Naive thymus-derived CD8-positive, alpha-beta T cell (primary cell): ENCODE data around the gene DDX21. TPM values are rescaled to one million over a fixed set of nuclear protein-coding genes. Genes with fewer than 3 reads are reported as not detected.
"Not testable (repeated sequence)": the region's sequence is repeated elsewhere in the genome, so short reads cannot be mapped to it uniquely, and the experiment has no call there.

ENCODE experiments used
- ATAC-seq, 2 donors: fragments of 150-1000 bp; cut with Tn5 transposase in 1 of 2; sonication (Bioruptor Pico), chemical (Tn5 transposase) in 1 of 2; 1 replicate in 1 of 2; 2 replicates in 1 of 2; pipeline ENCODE4 v1.10.0; 2021; ENCODE audit warnings: mild to moderate bottlenecking in 2 of 2, moderate library complexity in 2 of 2
- POLR2A ChIA-PET: fragments of 350-600 bp; sonication (Branson Sonifier 250); formaldehyde crosslinking; loops from one replicate; lab custom pipeline; 2021; ENCODE audit warnings: antibody characterized with exemption; lab: Charles Lee
- DNase-seq, 10 donors: peaks; one replicate each; pipeline versions ENCODE4 v3.0.0 to v3.0.0-alpha.2; 2020 to 2022
- H3K27ac Mint-ChIP-seq, 10 donors: one replicate each; pipeline ENCODE4 v1.8.0; 2020 to 2022; ENCODE audit warnings: mild to moderate bottlenecking in 10 of 10, mixed read lengths in 10 of 10, moderate library complexity in 4 of 10, inconsistent platforms in 1 of 10
- H3K27me3 Mint-ChIP-seq, 5 donors: one replicate each; pipeline ENCODE4 v1.8.0; 2021 to 2022; ENCODE audit warnings: mixed read lengths in 5 of 5
- H3K36me3 Mint-ChIP-seq, 3 donors: one replicate each; pipeline ENCODE4 v1.8.0; 2020 to 2022; ENCODE audit warnings: mixed read lengths in 3 of 3, mild to moderate bottlenecking in 2 of 3, inconsistent platforms in 1 of 3
- H3K4me1 Mint-ChIP-seq, 4 donors: one replicate each; pipeline ENCODE4 v1.8.0; 2021 to 2022; ENCODE audit warnings: mixed read lengths in 4 of 4
- H3K4me3 Mint-ChIP-seq, 10 donors: one replicate each; pipeline ENCODE4 v1.8.0; 2020 to 2022; ENCODE audit warnings: mild to moderate bottlenecking in 10 of 10, mixed read lengths in 10 of 10, moderate library complexity in 6 of 10, inconsistent platforms in 1 of 10
- H3K9me3 Mint-ChIP-seq, 9 donors: one replicate each; pipeline ENCODE4 v1.8.0; 2020 to 2022; ENCODE audit warnings: mixed read lengths in 9 of 9, mild to moderate bottlenecking in 3 of 9, inconsistent platforms in 1 of 9, moderate library complexity in 1 of 9
- polyA plus RNA-seq, 3 donors: library from polyadenylated mRNA; unstranded; fragments of 300-500 nt; fragmentation: Illumina TruSeq; gene quantifications; one replicate each; pipeline ENCODE4 v1.2.3, GENCODE V29; 2021
- total RNA-seq, 8 experiments: library from RNA in 2 of 8; stranded (reverse) in 2 of 8; gene quantifications; one replicate each; pipeline ENCODE4 v1.2.3 and lab custom pipeline; 2021 to 2026

The DDX21 gene
- total and polyA plus RNA-seq, 5 experiments from 2014 or later: 14.6 to 59.3 (median 19.1) TPM

- POLR2A ChIA-PET: interaction anchor here (0.6 to 1.6 kb wide), 6 partner anchors 11 to 104 kb away, joined by 3 to 11 read pairs (median 4); partner anchors contain the start of gene DDX21
- Mint-ChIP-seq H3K9me3 (no peaks in the 10 kb centered on the region), H3K27ac (peak within 1 kb of the TSS; percentile 87 to 99 (median 96)), H3K4me1 (peaks cover 22 to 61% (median 54%) of the 10 kb centered on the region in 4 donors), H3K4me3 (peak within 1 kb of the TSS; percentile 98 to 100 (median 99)), H3K27me3 (no peaks in the 10 kb centered on the region), H3K36me3 (peaks cover 0 to 18% (median 3%) of the 10 kb centered on the region in 3 donors)
- peak; percentile 80 to 84 for ATAC-seq
- peak; percentile 56 to 88 (median 82) for DNase-seq
Observed at GRCh38 chr10:68988530-68989316, 32.8 kb downstream of the DDX21 start, which contains the start of gene KIFBP. TSS of gene KIFBP (plus strand) at chr10:68988803. CDS start at chr10:68988833, 30 bp downstream.

GRCh38 chr10:68989317-68989990 lies 33.5 kb downstream of the DDX21 start:
- POLR2A ChIA-PET: interaction anchor here (0.8 to 1.6 kb wide), 3 partner anchors 10 to 34 kb away, joined by 3 to 11 read pairs (median 6); partner anchors contain the start of gene DDX21
- Mint-ChIP-seq H3K4me1 (peaks cover 22 to 63% (median 57%) of the 10 kb centered on the region in 4 donors), H3K27ac (peak overlapping the region; percentile 87 to 99 (median 96)), H3K27me3 (no peaks in the 10 kb centered on the region), H3K9me3 (no peaks in the 10 kb centered on the region), H3K36me3 (peaks cover 0 to 11% (median 3%) of the 10 kb centered on the region in 3 donors), H3K4me3 (peak overlapping the region; percentile 98 to 100 (median 99))
- ATAC-seq: no peak
- DNase-seq: peak in 1 of 10 donors; percentile 62

- Mint-ChIP-seq H3K9me3 (no peaks in the 10 kb centered on the region), H3K4me1 (peaks cover 27 to 71% (median 62%) of the 10 kb centered on the region in 4 donors), H3K4me3 (peak overlapping the region in 8 of 10 donors; percentile 1 to 47 (median 26)), H3K27ac (peak overlapping the region in 9 of 10 donors; percentile 12 to 69 (median 46)), H3K27me3 (no peaks in the 10 kb centered on the region), H3K36me3 (peaks cover 0 to 4% (median 0%) of the 10 kb centered on the region in 3 donors)
- POLR2A ChIA-PET: interaction anchor here (0.6 kb wide), 1 partner anchor 87 kb away, joined by 4 read pairs; no protein-coding TSS in a partner anchor
- ATAC-seq (no peak), DNase-seq (no peak)
Observed at GRCh38 chr10:68992636-68993440, 36.9 kb downstream of the DDX21 start.

- no peak for DNase-seq
- no peaks in the 10 kb centered on the region for H3K9me3 Mint-ChIP-seq
Observed at GRCh38 chr10:68997211-68997610, 41.2 kb downstream of the DDX21 start.

GRCh38 chr10:69004821-69005220 lies 48.9 kb downstream of the DDX21 start:
- no peak overlapping the region for H3K4me3 Mint-ChIP-seq
- H3K4me1 Mint-ChIP-seq: peaks cover 0 to 6% (median 2%) of the 10 kb centered on the region in 4 donors
- POLR2A ChIA-PET: interaction anchor here (1.0 to 2.1 kb wide), 2 partner anchors 16 to 88 kb away, joined by 3 to 10 read pairs; no protein-coding TSS in a partner anchor
- peak overlapping the region in 3 of 10 donors; percentile 50 to 68 (median 63) for H3K27ac Mint-ChIP-seq
- H3K9me3 Mint-ChIP-seq: no peaks in the 10 kb centered on the region
- ATAC-seq: peak; percentile 58 to 69
- peak in 4 of 10 donors; percentile 6 to 68 (median 64) for DNase-seq
- H3K36me3 Mint-ChIP-seq: peaks cover 0 to 61% (median 4%) of the 10 kb centered on the region in 3 donors
- H3K27me3 Mint-ChIP-seq: no peaks in the 10 kb centered on the region

More at GRCh38 chr10:68997211-68997610, 41.2 kb downstream of the DDX21 start:
- POLR2A ChIA-PET: no interaction called here
- Mint-ChIP-seq H3K4me1 (peaks cover 18 to 30% (median 25%) of the 10 kb centered on the region in 4 donors), H3K27ac (peak overlapping the region in 8 of 10 donors; percentile 22 to 69 (median 52)), H3K4me3 (no peak overlapping the region), H3K36me3 (peaks cover 0 to 28% (median 0%) of the 10 kb centered on the region in 3 donors), H3K27me3 (no peaks in the 10 kb centered on the region)
- no peak for ATAC-seq

- H3K9me3 Mint-ChIP-seq: no peaks in the 10 kb centered on the region
- POLR2A ChIA-PET: interaction anchor here (0.5 to 2.1 kb wide), 3 partner anchors 17 to 87 kb away, joined by 3 to 10 read pairs (median 3); no protein-coding TSS in a partner anchor
- H3K27ac Mint-ChIP-seq: no peak overlapping the region
- peaks cover 0 to 6% (median 2%) of the 10 kb centered on the region in 4 donors for H3K4me1 Mint-ChIP-seq
- H3K36me3 Mint-ChIP-seq: peaks cover 0 to 61% (median 4%) of the 10 kb centered on the region in 3 donors
- no peak for ATAC-seq
- H3K4me3 Mint-ChIP-seq: no peak overlapping the region
- H3K27me3 Mint-ChIP-seq: no peaks in the 10 kb centered on the region
- no peak for DNase-seq
Observed at GRCh38 chr10:69005704-69006485, 49.9 kb downstream of the DDX21 start.

- no peaks in the 10 kb centered on the region for H3K27me3 Mint-ChIP-seq
- DNase-seq (no peak), ATAC-seq (no peak)
- peaks cover 0 to 64% (median 7%) of the 10 kb centered on the region in 3 donors for H3K36me3 Mint-ChIP-seq
- peaks cover 0 to 6% (median 2%) of the 10 kb centered on the region in 4 donors for H3K4me1 Mint-ChIP-seq
- no peak overlapping the region for H3K4me3 Mint-ChIP-seq
- POLR2A ChIA-PET: no interaction called here
- H3K9me3 Mint-ChIP-seq: no peaks in the 10 kb centered on the region
- no peak overlapping the region for H3K27ac Mint-ChIP-seq
Observed at GRCh38 chr10:69007260-69007659, 51.3 kb downstream of the DDX21 start.

GRCh38 chr10:69009360-69009759 lies 53.4 kb downstream of the DDX21 start:
- POLR2A ChIA-PET: no interaction called here
- Mint-ChIP-seq H3K36me3 (peaks cover 3 to 75% (median 8%) of the 10 kb centered on the region in 3 donors), H3K4me1 (peaks cover 0 to 8% (median 4%) of the 10 kb centered on the region in 4 donors), H3K9me3 (no peaks in the 10 kb centered on the region), H3K4me3 (no peak overlapping the region), H3K27ac (no peak overlapping the region), H3K27me3 (no peaks in the 10 kb centered on the region)
- no peak for DNase-seq
- ATAC-seq: no peak

GRCh38 chr10:69010151-69010640 lies 54.2 kb downstream of the DDX21 start:
- peaks cover 0 to 7% (median 0%) of the 10 kb centered on the region in 4 donors for H3K4me1 Mint-ChIP-seq
- POLR2A ChIA-PET: interaction anchor here (0.5 kb wide), 1 partner anchor 82 kb away, joined by 3 read pairs; no protein-coding TSS in a partner anchor
- no peak overlapping the region for H3K27ac Mint-ChIP-seq
- ATAC-seq (no peak), DNase-seq (no peak)
- H3K36me3 Mint-ChIP-seq: peaks cover 4 to 79% (median 10%) of the 10 kb centered on the region in 3 donors
- no peaks in the 10 kb centered on the region for H3K27me3 Mint-ChIP-seq
- H3K9me3 Mint-ChIP-seq: no peaks in the 10 kb centered on the region
- no peak overlapping the region for H3K4me3 Mint-ChIP-seq

- POLR2A ChIA-PET, H3K9me3 Mint-ChIP-seq, H3K4me3 Mint-ChIP-seq, ATAC-seq, DNase-seq, H3K4me1 Mint-ChIP-seq, H3K27me3 Mint-ChIP-seq: not testable (repeated sequence)
- Mint-ChIP-seq H3K36me3 (peaks cover 9 to 82% (median 10%) of the 10 kb centered on the region in 3 donors), H3K27ac (peak overlapping the region in 3 of 10 donors; percentile 37 to 68 (median 64))
Observed at GRCh38 chr10:69012778-69013177, 56.8 kb downstream of the DDX21 start.

- Mint-ChIP-seq H3K4me1 (peaks cover 0 to 7% (median 0%) of the 10 kb centered on the region in 4 donors), H3K9me3 (no peaks in the 10 kb centered on the region), H3K27me3 (no peaks in the 10 kb centered on the region), H3K4me3 (no peak overlapping the region), H3K36me3 (peaks cover 9 to 84% (median 16%) of the 10 kb centered on the region in 3 donors), H3K27ac (peak overlapping the region in 2 of 10 donors; percentile 1 to 3)
- POLR2A ChIA-PET: no interaction called here
- ATAC-seq: no peak
- DNase-seq: no peak
Observed at GRCh38 chr10:69014171-69014570, 58.2 kb downstream of the DDX21 start.
